ENCODE measurements around the gene CADM1. TPM values are rescaled to one million over a fixed set of nuclear protein-coding genes. Genes with fewer than 3 reads are reported as not detected.

Gene CADM1
- total and polyA plus RNA-seq, 2 experiments from 2014 or later: 48.4 to 54.3 TPM

GRCh38 chr11:115334932-115335788, 169.1 kb downstream of the CADM1 start:
- Histone ChIP-seq H3K79me2 (no peaks in the 10 kb centered on the region), H3K9me3 (ENCODE audit: low read depth) (no peaks in the 10 kb centered on the region), H3K36me3 (replicated peaks; ENCODE audit: insufficient read depth, low read depth) (no peaks in the 10 kb centered on the region), H3K27me3 (no peaks in the 10 kb centered on the region), H3K4me3 (no peak overlapping the region), H4K20me1 (ENCODE audit: insufficient read depth, poor library complexity, severe bottlenecking) (no peaks in the 10 kb centered on the region), H3K4me1 (ENCODE audit: insufficient read depth) (no peaks in the 10 kb centered on the region), H3K9me2 (replicated peaks; ENCODE audit: insufficient read depth) (no peaks in the 10 kb centered on the region), H3K27ac (no peak overlapping the region), H3K4me2 (no peak overlapping the region), H2AFZ (no peak overlapping the region)
- WGBS (ENCODE audit: low lambda C conversion rate, missing lambda C conversion rate): 58% methylated on average over 3 of the region's 3 CpGs
- peak; percentile 37 for DNase-seq (ENCODE audit: low spot score)
- TF ChIP-seq EZH2phosphoT487 (IDR thresholded peaks at IDR 0.05; ENCODE audit: low read depth, severe bottlenecking, unreplicated experiment) (no peak), EZH2 (IDR thresholded peaks at IDR 0.05; ENCODE audit: borderline replicate concordance) (no peak), CTCF (IDR thresholded peaks at IDR 0.05; ENCODE audit: poor library complexity) (peak; percentile 80)

GRCh38 chr11:115333949-115334348, 170.3 kb downstream of the CADM1 start:
- H3K36me3 ChIP-seq (replicated peaks; ENCODE audit: insufficient read depth, low read depth): no peaks in the 10 kb centered on the region
- no peaks in the 10 kb centered on the region for H3K27me3 ChIP-seq
- no peaks in the 10 kb centered on the region for H3K9me2 ChIP-seq (replicated peaks; ENCODE audit: insufficient read depth)
- H3K4me3 ChIP-seq: no peak overlapping the region
- no peaks in the 10 kb centered on the region for H3K4me1 ChIP-seq (ENCODE audit: insufficient read depth)
- no peak overlapping the region for H2AFZ ChIP-seq
- 58% methylated on average over 1 of the region's 1 CpG for WGBS (ENCODE audit: low lambda C conversion rate, missing lambda C conversion rate)
- DNase-seq (ENCODE audit: low spot score): no peak
- no peaks in the 10 kb centered on the region for H3K79me2 ChIP-seq
- H4K20me1 ChIP-seq (ENCODE audit: insufficient read depth, poor library complexity, severe bottlenecking): no peaks in the 10 kb centered on the region
- H3K27ac ChIP-seq: no peak overlapping the region
- H3K4me2 ChIP-seq: no peak overlapping the region
- H3K9me3 ChIP-seq (ENCODE audit: low read depth): no peaks in the 10 kb centered on the region
- no peak for TF ChIP-seq CTCF (IDR thresholded peaks at IDR 0.05; ENCODE audit: poor library complexity)
- TF ChIP-seq EZH2phosphoT487 (IDR thresholded peaks at IDR 0.05; ENCODE audit: low read depth, severe bottlenecking, unreplicated experiment): no peak
- TF ChIP-seq EZH2 (IDR thresholded peaks at IDR 0.05; ENCODE audit: borderline replicate concordance): no peak

- Histone ChIP-seq H3K27me3 (no peaks in the 10 kb centered on the region), H3K4me2 (no peak overlapping the region), H4K20me1 (ENCODE audit: insufficient read depth, poor library complexity, severe bottlenecking) (no peaks in the 10 kb centered on the region), H3K79me2 (no peaks in the 10 kb centered on the region), H3K9me2 (replicated peaks; ENCODE audit: insufficient read depth) (no peaks in the 10 kb centered on the region), H3K4me1 (ENCODE audit: insufficient read depth) (no peaks in the 10 kb centered on the region), H3K36me3 (replicated peaks; ENCODE audit: insufficient read depth, low read depth) (no peaks in the 10 kb centered on the region), H3K4me3 (no peak overlapping the region), H3K9me3 (ENCODE audit: low read depth) (no peaks in the 10 kb centered on the region), H2AFZ (no peak overlapping the region), H3K27ac (no peak overlapping the region)
- DNase-seq (ENCODE audit: low spot score): no peak
- WGBS (ENCODE audit: low lambda C conversion rate, missing lambda C conversion rate): 41% methylated on average over 2 of the region's 2 CpGs
- TF ChIP-seq EZH2phosphoT487 (IDR thresholded peaks at IDR 0.05; ENCODE audit: low read depth, severe bottlenecking, unreplicated experiment) (no peak), CTCF (IDR thresholded peaks at IDR 0.05; ENCODE audit: poor library complexity) (no peak), EZH2 (IDR thresholded peaks at IDR 0.05; ENCODE audit: borderline replicate concordance) (no peak)
Observed at GRCh38 chr11:115333121-115333520, 171.1 kb downstream of the CADM1 start.
